ENCODE measurements around the gene MS4A15.
"Not testable (repeated sequence)": the region's sequence is repeated elsewhere in the genome, so short reads cannot be mapped to it uniquely, and the experiment has no call there.

MS4A15 gene

GRCh38 chr11:60801194-60801593, 44.5 kb downstream of the MS4A15 start:
- FAIRE-seq: no peak

GRCh38 chr11:60803273-60803936, 46.7 kb downstream of the MS4A15 start:
- DNase-seq (ENCODE audit: low spot score): no peak
- FAIRE-seq: no peak

More at GRCh38 chr11:60801194-60801593, 44.5 kb downstream of the MS4A15 start:
- DNase-seq (ENCODE audit: low spot score): no peak

- DNase-seq (ENCODE audit: low spot score): no peak
- FAIRE-seq: no peak
Observed at GRCh38 chr11:60809249-60809648, 52.6 kb downstream of the MS4A15 start.

- FAIRE-seq (no peak), DNase-seq (ENCODE audit: low spot score) (no peak)
Observed at GRCh38 chr11:60809691-60810090, 53.0 kb downstream of the MS4A15 start.

GRCh38 chr11:60810151-60810550, 53.5 kb downstream of the MS4A15 start:
- no peak for DNase-seq (ENCODE audit: low spot score)
- FAIRE-seq: no peak

GRCh38 chr11:60810569-60810968, 53.9 kb downstream of the MS4A15 start:
- no peak for FAIRE-seq

GRCh38 chr11:60813324-60813723, 56.7 kb downstream of the MS4A15 start:
- FAIRE-seq: no peak

More at GRCh38 chr11:60810569-60810968, 53.9 kb downstream of the MS4A15 start:
- DNase-seq (ENCODE audit: low spot score): no peak

GRCh38 chr11:60814112-60814511, 57.4 kb downstream of the MS4A15 start:
- FAIRE-seq (no peak), DNase-seq (ENCODE audit: low spot score) (no peak)

More at GRCh38 chr11:60813324-60813723, 56.7 kb downstream of the MS4A15 start:
- no peak for DNase-seq (ENCODE audit: low spot score)

- DNase-seq (ENCODE audit: low spot score) (no peak), FAIRE-seq (no peak)
Observed at GRCh38 chr11:60816590-60817157, 60.0 kb downstream of the MS4A15 start.

- FAIRE-seq (no peak), DNase-seq (ENCODE audit: low spot score) (no peak)
Observed at GRCh38 chr11:60818057-60818456, 61.4 kb downstream of the MS4A15 start.

- FAIRE-seq (no peak), DNase-seq (ENCODE audit: low spot score) (no peak)
Observed at GRCh38 chr11:60821827-60822599, 65.3 kb downstream of the MS4A15 start.

- DNase-seq (ENCODE audit: low spot score); FAIRE-seq: not testable (repeated sequence)
Observed at GRCh38 chr11:60823745-60824306, 67.2 kb downstream of the MS4A15 start.

GRCh38 chr11:60825118-60825517, 68.5 kb downstream of the MS4A15 start:
- DNase-seq (ENCODE audit: low spot score) (no peak), FAIRE-seq (no peak)

- FAIRE-seq (no peak), DNase-seq (ENCODE audit: low spot score) (no peak)
Observed at GRCh38 chr11:60825790-60826189, 69.1 kb downstream of the MS4A15 start.

Measured in RCC 7860 (cell line).